GM19099 (cell line): ENCODE results near the gene PGRMC2.

Source experiments
- POLR2A ChIP-seq: IDR thresholded peaks from 3 replicates; pipeline ENCODE4 v1.6.1; 2011; ENCODE audit warnings: low read depth; ENCODE audit not compliant: insufficient read length; ENCODE audit errors: extremely low read depth

The PGRMC2 gene

GRCh38 chr4:128247906-128248305 lies 39.7 kb downstream of the PGRMC2 start:
- no peak for TF ChIP-seq POLR2A

- no peak for TF ChIP-seq POLR2A
These were observed 43.2 kb downstream of the PGRMC2 start for GRCh38 chr4:128244379-128244778.

- TF ChIP-seq POLR2A: no peak
These were observed 45.0 kb downstream of the PGRMC2 start for GRCh38 chr4:128242601-128243000.

- no peak for TF ChIP-seq POLR2A
These were observed 45.6 kb downstream of the PGRMC2 start for GRCh38 chr4:128241981-128242380.

- no peak for TF ChIP-seq POLR2A
These were observed 46.1 kb downstream of the PGRMC2 start for GRCh38 chr4:128241425-128241913.

GRCh38 chr4:128241019-128241418 lies 46.6 kb downstream of the PGRMC2 start:
- no peak for TF ChIP-seq POLR2A

- no peak for TF ChIP-seq POLR2A
These were observed 52.8 kb downstream of the PGRMC2 start for GRCh38 chr4:128234836-128235235.

- no peak for TF ChIP-seq POLR2A
These were observed 54.9 kb downstream of the PGRMC2 start for GRCh38 chr4:128232719-128233118.

GRCh38 chr4:128228845-128229795 lies 58.5 kb downstream of the PGRMC2 start:
- no peak for TF ChIP-seq POLR2A

GRCh38 chr4:128227991-128228571 lies 59.5 kb downstream of the PGRMC2 start:
- no peak for TF ChIP-seq POLR2A

- no peak for TF ChIP-seq POLR2A
These were observed 62.5 kb downstream of the PGRMC2 start for GRCh38 chr4:128225148-128225547.

GRCh38 chr4:128221586-128221985 lies 66.0 kb downstream of the PGRMC2 start:
- TF ChIP-seq POLR2A: no peak

GRCh38 chr4:128220286-128221235 lies 67.1 kb downstream of the PGRMC2 start:
- TF ChIP-seq POLR2A: no peak
